Fibroblast of the aortic adventitia (primary cell): ENCODE results near the gene TMEM51. TPM values are rescaled to one million over a fixed set of nuclear protein-coding genes. Genes with fewer than 3 reads are reported as not detected.

Experiments
- DNase-seq: peaks from one replicate; pipeline ENCODE4 v3.0.0-alpha.2; 2010; ENCODE audit warnings: low read depth
- H3K4me3 ChIP-seq: 2 replicates; pipeline ENCODE4 v1.5.1; 2011; ENCODE audit warnings: low read depth, mild to moderate bottlenecking, control low read depth, low read length, moderate library complexity
- total RNA-seq: library from RNA; depleted of rRNA; stranded (reverse); fragments of >200 nt; gene quantifications from 2 replicates; pipeline ENCODE4 v1.2.3, GENCODE V29; 2012; ENCODE audit warnings: low replicate concordance
- TF ChIP-seq, protein P1 (sequence below): IDR thresholded peaks from 2 replicates; pipeline ENCODE4 v1.5.1; 2011; ENCODE audit warnings: mild to moderate bottlenecking, low read length, control low read depth, inconsistent platforms; ENCODE audit not compliant: insufficient read depth

TMEM51 gene
- total RNA-seq, 1 donor, result 1.4 TPM

DNA sequence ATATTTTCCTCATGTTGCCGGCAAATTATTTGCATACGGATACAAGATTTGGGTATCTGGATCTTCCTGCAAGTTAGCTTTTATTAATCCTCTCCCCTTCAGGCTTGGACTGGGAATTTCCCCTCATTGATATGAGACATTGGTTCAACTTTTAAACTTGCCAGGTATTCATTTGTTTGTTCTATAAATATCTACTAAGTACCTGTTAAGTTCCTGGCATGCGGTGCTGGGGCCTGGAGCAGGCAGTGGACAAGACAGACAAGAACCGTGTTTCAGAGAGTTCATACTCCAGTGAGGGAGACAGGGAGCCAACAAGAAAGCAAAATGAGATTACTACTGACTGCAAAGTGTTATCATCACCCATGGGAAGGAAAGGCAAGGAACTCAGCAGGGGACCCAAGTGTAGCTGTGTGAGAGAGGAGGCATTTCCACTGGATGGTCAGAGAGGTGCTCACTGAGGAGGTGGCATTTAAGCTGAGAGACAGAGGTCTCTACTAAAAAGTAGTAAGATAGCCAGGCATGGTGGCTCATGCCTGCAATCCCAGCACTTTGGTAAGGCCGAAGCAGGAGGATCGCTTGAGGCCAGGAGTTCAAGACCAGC is 54.4 kb downstream of the TMEM51 start:
- TF ChIP-seq, protein P1, sequence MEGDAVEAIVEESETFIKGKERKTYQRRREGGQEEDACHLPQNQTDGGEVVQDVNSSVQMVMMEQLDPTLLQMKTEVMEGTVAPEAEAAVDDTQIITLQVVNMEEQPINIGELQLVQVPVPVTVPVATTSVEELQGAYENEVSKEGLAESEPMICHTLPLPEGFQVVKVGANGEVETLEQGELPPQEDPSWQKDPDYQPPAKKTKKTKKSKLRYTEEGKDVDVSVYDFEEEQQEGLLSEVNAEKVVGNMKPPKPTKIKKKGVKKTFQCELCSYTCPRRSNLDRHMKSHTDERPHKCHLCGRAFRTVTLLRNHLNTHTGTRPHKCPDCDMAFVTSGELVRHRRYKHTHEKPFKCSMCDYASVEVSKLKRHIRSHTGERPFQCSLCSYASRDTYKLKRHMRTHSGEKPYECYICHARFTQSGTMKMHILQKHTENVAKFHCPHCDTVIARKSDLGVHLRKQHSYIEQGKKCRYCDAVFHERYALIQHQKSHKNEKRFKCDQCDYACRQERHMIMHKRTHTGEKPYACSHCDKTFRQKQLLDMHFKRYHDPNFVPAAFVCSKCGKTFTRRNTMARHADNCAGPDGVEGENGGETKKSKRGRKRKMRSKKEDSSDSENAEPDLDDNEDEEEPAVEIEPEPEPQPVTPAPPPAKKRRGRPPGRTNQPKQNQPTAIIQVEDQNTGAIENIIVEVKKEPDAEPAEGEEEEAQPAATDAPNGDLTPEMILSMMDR, result no peak
- DNase-seq, result no peak
- H3K4me3 ChIP-seq, result no peak overlapping the region

DNA sequence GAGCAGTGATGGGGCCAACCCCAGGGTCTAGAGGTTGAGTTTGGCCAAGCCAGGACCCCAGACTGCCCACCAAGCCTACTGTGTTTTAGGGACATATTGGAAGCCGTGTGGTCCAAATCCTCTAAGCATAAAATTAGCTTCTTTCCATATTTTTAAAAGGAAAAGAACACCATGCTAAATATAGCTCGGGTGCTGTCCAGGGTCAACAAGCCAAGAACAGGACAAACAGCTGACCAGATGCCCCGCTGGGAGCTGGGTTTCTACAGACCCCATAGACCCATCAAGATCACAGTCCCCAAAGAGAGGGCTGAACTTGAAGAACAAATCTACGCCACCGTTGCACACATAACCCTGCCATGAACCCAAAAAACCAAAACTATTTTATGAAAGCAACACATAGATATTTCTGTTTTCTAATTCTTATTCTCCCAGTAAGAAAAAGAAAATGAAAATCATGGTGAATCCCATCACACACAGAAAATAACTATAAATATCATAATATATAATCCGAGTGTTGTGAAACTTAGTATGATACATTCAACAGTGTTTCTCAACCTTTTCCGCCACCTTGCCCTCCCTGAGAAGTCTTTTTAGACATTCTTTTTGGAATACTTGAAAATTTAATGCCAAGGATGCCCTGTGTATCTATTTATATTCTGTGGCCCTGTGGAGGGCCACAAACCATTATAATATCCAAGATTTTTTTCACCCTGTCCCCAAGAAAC is 57.3 kb downstream of the TMEM51 start:
- no peak for DNase-seq
- no peak overlapping the region for H3K4me3 ChIP-seq
- TF ChIP-seq, protein P1, result no peak

DNA sequence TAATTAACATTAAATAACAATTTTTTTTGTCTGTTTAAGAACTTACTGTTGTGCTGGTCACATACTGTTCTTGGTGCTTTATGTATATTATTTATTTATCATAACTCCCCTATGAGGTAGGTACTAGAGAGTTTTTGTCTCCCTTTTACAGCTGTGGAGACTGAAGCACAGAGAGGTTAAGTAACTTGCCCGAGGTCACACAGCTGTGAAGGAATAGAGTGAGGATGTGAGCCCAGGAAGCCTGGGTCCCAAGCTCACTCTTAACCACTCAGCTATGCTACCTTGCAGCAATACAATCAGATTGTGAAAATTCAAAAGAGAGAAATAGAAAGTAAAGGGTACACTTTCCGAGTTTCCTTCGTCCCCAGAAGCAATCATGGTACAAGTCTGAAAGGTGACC is 57.9 kb downstream of the TMEM51 start:
- H3K4me3 ChIP-seq, result no peak overlapping the region
- DNase-seq, result no peak
- TF ChIP-seq, protein P1, result no peak

DNA sequence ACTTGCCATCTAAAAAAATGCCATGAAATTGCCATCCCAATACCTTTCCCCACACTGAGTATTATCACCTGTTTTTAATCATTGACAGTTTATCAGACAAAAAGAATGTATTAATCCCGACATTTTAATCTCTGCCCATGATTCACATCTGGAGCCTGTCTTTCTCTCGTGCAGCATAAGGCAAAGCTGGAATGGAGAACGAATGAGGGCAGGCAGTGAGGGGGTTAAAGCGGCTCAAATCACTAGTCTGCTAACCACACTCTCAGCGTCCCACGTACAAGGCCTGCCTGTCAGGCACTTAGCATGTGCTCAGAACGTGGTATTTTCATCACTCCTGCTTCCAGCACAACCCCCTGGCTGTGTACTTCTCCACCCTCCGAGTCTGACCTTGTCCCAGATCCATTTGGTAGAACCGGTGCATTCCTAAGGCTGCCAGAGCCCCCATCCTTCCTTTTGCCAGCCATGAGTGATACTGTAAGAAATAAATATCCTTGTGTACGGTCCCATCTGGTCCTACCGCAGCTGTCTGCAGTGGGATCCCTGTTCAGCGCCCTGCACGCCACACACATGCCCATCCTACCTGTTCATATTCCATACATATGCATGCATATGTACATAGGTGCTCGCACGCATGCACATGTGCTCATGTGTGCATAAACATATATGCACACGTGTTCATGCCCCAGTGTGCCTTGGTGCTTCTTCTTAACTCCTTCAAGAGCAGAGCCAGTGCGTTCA is 58.8 kb downstream of the TMEM51 start:
- TF ChIP-seq, protein P1, result no peak
- no peak for DNase-seq

DNA sequence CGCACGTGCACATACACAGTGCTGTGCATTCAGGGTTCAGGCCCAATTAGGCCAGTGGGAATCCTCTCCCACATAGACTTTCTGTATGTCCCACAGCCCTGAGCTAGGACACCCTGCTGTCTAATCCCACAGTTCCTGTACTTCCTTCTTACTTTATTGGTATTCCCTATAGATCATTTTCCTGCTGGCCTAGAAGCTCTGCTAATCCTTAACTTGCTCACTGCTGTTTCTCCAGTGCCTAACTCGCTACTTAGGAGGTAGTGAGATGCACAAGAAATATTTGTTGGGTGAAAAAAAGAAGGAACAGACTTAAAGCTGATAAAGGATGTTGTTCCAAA is 59.4 kb downstream of the TMEM51 start:
- TF ChIP-seq, protein P1, result no peak
- no peak for DNase-seq
- H3K4me3 ChIP-seq, result no peak overlapping the region

More for the DNA sequence above, 58.8 kb downstream of the TMEM51 start:
- no peak overlapping the region for H3K4me3 ChIP-seq

DNA sequence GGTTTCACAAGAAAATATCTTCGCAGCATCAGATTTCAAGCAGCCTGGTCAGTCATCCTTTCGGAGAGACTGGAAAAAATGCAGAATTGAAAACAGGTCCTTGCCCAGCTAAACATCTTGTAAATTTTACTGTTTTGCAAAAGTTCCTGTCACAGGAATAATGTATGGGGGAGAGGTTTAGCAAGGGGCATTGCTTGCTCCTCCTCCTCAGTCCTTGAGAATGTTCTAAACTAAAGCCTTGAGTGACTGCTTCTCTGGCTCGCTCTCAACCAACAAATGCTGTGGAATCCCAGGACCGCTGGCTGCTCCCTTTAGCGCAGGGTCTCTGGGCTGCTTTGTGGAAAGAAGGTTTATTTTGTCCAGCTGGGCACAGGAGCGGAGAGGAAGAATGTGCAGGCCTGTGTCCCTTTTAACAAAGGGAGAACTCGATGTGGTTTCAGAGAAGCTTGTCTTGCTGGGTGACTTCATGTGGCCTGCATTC is 59.8 kb downstream of the TMEM51 start:
- peak; percentile 27 for DNase-seq
- TF ChIP-seq, protein P1, result no peak
- H3K4me3 ChIP-seq, result no peak overlapping the region
